ENCODE measurements around the gene HDHD5. TPM values are rescaled to one million over a fixed set of nuclear protein-coding genes. Genes with fewer than 3 reads are reported as not detected.

HDHD5 gene
- total RNA-seq, 2 experiments from 2014 or later: 56.3 to 57.4 TPM

DNA sequence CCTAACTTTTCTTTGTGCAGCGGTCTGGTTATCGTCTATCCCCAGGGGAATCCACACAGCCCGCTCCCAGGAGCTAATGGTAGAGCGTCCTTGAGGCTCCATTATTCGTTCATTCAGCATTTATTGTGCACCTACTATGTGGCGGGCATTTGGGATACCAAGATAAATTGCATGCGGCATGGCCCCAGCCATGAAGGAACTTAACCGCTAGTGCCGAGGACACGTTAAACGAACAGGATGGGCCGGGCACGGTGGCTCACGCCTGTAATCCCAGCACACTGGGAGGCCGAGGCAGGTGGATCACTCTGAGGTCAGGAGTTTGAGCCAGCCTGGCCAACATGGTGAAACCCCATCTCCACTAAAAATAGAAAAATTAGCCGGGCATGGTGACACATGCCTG, 49.1 kb downstream of the HDHD5 start:
- ChIA-PET POLR2A (no interaction called here), CTCF (no interaction called here)

DNA sequence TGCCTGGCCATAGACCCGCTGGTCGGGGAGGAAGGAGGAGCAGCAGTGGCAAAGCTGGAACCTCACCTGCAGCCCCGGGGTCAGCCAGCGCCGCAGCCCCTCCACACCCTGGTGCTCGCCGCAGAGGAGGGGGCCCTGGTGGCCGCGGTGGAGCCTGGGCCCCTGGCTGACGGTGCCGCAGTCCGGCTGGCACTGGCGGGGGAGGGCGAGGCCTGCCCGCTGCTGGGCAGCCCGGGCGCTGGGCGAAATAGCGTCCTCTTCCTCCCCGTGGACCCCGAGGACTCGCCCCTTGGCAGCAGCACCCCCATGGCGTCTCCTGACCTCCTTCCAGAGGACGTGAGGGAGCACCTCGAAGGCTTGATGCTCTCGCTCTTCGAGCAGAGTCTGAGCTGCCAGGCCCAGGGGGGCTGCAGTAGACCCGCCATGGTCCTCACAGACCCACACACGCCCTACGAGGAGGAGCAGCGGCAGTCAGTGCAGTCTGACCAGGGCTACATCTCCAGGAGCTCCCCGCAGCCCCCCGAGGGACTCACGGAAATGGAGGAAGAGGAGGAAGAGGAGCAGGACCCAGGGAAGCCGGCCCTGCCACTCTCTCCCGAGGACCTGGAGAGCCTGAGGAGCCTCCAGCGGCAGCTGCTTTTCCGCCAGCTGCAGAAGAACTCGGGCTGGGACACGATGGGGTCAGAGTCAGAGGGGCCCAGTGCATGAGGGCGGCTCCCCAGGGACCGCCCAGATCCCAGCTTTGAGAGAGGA, 49.8 kb downstream of the HDHD5 start:
- ChIA-PET CTCF (interaction anchor here (0.9 kb wide), 1 partner anchor 63 kb away, joined by 3 read pairs; no protein-coding TSS in a partner anchor), POLR2A (no interaction called here)

DNA sequence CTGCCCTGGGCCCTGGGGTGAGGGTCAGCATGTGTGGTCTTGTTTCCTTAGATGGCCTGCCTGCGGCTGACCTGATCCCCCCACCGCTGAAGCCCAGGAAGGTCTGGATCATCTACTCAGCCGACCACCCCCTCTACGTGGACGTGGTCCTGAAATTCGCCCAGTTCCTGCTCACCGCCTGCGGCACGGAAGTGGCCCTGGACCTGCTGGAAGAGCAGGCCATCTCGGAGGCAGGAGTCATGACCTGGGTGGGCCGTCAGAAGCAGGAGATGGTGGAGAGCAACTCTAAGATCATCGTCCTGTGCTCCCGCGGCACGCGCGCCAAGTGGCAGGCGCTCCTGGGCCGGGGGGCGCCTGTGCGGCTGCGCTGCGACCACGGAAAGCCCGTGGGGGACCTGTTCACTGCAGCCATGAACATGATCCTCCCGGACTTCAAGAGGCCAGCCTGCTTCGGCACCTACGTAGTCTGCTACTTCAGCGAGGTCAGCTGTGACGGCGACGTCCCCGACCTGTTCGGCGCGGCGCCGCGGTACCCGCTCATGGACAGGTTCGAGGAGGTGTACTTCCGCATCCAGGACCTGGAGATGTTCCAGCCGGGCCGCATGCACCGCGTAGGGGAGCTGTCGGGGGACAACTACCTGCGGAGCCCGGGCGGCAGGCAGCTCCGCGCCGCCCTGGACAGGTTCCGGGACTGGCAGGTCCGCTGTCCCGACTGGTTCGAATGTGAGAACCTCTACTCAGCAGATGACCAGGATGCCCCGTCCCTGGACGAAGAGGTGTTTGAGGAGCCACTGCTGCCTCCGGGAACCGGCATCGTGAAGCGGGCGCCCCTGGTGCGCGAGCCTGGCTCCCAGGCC, 50.6 kb downstream of the HDHD5 start:
- POLR2A ChIA-PET: no interaction called here
- CTCF ChIA-PET: interaction anchor here (0.9 to 1.8 kb wide), 2 partner anchors 8 to 64 kb away, joined by 3 to 6 read pairs; no protein-coding TSS in a partner anchor

DNA sequence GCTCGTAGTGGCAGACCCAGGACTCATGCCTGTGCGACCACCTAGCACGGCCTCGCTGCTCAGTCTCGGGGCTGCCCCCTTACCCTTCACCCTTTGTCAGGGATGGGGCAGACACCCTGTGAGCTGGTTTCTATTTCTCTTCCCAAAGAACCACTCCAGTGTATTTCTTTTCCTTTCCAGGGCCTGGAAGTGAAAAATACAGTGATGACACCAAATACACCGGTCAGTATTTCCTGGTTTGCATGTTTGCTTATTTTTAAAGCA, 51.6 kb downstream of the HDHD5 start:
- CTCF ChIA-PET: interaction anchor here (1.8 kb wide), 1 partner anchor 9 kb away, joined by 6 read pairs; no protein-coding TSS in a partner anchor
- POLR2A ChIA-PET: interaction anchor here (1.4 kb wide), 1 partner anchor 20 kb away, joined by 3 read pairs; no protein-coding TSS in a partner anchor

DNA sequence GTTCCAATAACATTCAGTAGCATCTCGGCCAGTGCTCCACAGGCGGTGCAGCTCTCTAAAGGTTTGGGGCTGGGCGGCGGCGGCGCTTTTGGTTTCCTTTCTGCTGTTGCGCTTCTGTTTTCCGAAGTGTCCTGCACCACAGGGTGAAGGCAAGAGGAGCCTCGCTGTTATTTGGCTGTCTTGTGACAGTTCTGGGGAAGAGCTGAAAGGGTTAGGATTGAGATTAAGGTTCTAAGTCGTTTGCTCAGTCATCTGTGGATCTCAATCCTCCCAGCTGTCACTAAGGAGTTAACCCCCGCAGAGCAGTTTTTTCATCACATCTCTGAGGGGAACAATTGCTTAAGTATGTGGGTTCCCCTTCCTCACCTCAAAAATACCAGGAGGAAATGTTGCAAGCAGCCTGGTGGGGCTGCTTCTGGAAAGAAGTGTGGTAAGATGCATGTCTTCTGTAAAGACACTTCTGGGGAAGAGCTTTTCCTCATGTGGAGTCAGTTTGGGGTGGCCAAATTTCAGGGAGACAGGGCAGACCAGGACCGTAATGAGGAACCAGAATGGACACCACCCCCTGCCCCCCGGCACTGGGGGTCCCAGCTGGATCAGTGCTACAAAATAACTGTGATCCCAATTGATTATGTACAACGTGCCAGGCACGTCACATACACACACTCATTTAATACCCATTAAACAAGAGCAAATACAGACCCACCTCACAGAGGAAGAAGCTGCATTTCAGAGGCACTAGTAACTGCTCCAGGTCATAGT, 52.1 kb downstream of the HDHD5 start:
- POLR2A ChIA-PET: interaction anchor here (1.4 kb wide), 1 partner anchor 20 kb away, joined by 3 read pairs; no protein-coding TSS in a partner anchor
- CTCF ChIA-PET: interaction anchor here (0.6 to 1.8 kb wide), 4 partner anchors 10 to 732 kb away, joined by 3 to 6 read pairs (median 3); no protein-coding TSS in a partner anchor

DNA sequence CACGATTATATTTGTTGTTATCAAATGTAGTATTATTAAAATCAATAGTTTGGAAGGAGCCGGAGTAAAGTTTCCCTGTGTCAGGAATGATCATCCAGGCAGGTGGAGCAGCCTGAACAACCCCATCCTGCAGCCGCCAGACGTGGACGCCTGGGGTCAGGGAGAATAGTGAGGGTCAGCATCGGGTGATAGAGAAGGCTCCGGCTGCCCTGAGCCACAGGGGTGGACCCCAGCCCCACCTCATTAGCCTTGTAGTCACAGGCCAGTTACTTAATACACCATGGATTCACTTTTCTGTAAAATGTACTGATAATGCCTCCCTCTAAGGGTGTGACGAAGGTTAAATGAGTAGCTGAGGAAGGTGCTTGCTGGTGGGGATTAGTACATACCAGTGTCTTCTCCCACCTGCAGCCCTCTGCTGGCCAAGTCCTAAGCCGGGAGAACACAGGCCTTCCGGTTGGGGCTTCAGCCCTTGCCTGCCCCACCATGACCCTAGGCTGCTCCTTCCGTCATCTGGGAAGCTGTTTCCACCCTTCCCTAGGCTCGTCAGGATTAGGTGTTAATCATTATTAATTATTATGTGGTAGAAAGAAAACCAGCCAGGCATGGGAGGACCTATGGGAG, 52.8 kb downstream of the HDHD5 start:
- POLR2A ChIA-PET: interaction anchor here (0.5 to 1.4 kb wide), 2 partner anchors 19 to 51 kb away, joined by 3 read pairs; no protein-coding TSS in a partner anchor
- CTCF ChIA-PET: interaction anchor here (0.6 to 0.7 kb wide), 3 partner anchors 18 to 733 kb away, joined by 3 read pairs; no protein-coding TSS in a partner anchor

DNA sequence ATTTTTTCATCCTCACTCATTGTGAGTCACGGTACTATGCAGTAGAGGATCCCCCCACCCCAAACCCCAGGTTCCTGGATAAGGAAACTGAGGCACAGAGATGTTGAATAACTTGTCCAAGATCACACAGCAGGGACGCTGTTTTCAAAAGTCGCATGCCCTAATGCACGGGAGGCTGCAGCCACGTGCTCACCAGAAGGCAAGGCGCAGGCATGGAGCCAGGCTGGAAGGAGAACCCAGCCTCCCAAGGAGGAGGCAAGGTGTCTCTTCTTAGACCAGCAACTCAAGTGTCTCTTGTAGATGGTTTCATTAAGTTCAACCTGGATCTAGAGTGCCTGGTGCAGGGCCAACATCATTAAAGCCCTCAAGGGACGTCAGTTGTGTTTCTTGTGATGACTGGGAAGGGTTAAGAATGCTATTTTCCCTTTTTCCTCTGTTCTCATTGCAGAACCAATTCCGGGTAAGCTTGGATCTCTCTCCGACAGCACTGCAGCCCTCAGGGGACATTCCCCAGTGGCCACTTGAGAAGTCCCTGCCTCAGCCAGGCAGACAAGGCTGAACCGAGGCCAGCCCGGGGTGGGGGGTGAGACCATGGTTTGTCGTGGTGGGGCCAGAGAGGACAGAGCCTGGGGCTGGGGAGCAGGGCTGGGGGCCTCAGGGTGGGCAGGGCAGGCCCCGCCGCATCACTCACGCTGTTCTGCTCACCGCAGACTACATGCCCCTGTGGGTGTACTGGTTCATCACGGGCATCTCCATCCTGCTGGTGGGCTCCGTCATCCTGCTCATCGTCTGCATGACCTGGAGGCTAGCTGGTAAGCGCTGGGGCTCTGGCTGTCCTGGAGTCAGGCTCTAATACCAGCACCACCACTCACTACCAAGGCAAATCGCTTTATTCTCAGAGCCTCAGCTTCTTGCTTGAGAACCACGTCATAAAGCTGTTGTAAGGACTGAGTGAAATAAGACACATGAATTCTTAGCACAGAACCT, 53.6 kb downstream of the HDHD5 start:
- POLR2A ChIA-PET: interaction anchor here (0.5 kb wide), 1 partner anchor 51 kb away, joined by 3 read pairs; no protein-coding TSS in a partner anchor

DNA sequence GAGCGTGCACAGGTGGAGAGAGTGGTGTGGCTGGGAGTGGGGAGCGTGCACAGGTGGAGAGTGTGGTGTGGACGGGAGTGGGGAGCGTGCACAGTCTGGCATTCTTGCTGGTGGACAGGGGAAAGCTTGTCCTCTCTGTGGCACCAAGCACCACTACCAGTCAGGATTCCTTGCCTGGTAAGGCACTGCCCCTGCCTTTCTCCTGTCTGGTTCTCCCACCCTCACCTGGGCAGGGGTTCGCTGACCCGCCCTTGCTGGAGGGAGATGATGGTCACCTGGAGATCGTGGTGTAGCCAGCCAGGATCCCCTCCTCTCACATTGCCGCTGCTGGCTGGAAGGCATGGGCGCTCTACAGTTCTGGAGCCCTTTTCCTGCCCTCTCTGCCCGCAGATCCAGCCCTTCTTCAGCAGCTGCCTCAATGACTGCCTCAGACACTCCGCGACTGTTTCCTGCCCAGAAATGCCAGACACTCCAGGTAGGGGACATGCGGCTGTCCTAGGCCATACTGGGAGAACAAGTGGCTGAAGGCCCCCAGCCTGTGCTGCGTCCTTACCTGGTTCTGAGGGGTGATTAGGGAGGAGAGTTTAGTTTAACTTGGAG, 54.6 kb downstream of the HDHD5 start:
- ChIA-PET CTCF (no interaction called here), POLR2A (no interaction called here)

More for the DNA sequence above, 53.6 kb downstream of the HDHD5 start:
- CTCF ChIA-PET: no interaction called here

DNA sequence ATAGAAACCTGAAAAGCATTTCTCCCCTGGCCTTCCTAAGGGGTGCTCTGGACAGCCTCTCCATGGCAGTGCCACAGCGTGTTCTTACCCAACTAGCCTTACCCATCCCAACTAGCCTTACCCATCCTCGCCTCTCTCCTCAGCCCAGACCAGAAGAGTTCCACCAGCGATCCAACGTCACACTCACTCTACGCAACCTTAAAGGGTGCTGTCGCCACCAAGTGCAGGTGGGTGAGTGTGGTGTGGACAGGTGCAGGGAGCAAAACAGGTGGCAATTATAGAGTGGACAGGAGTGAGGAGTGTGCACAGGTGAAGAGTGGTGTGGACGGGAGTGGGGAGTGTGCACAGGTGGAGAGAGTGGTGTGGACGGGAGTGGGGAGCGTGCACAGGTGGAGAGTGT, 55.7 kb downstream of the HDHD5 start:
- POLR2A ChIA-PET: no interaction called here
- CTCF ChIA-PET: no interaction called here

DNA sequence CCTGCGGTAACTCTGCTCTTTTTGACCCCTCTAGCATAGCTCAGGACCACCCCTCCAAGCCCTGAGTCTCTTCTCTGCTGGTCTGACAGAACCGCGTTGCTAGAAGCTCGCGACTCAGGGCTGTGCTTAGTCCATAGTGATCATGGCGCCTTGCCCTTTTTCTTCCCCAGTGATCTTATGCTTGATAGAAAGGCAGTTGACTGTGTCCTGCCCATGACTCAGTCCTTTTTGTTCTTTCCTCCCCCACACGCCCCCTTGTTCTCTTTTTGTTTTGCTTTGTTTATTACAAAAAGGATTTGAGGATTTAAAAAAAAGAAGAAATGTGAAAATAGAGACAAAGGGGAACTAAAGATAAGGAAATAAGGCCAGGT, 56.8 kb downstream of the HDHD5 start:
- CTCF ChIA-PET: interaction anchor here (1.6 kb wide), 1 partner anchor 69 kb away, joined by 5 read pairs; no protein-coding TSS in a partner anchor
- POLR2A ChIA-PET: interaction anchor here (0.5 kb wide), 1 partner anchor 134 kb away, joined by 8 read pairs; no protein-coding TSS in a partner anchor

DNA sequence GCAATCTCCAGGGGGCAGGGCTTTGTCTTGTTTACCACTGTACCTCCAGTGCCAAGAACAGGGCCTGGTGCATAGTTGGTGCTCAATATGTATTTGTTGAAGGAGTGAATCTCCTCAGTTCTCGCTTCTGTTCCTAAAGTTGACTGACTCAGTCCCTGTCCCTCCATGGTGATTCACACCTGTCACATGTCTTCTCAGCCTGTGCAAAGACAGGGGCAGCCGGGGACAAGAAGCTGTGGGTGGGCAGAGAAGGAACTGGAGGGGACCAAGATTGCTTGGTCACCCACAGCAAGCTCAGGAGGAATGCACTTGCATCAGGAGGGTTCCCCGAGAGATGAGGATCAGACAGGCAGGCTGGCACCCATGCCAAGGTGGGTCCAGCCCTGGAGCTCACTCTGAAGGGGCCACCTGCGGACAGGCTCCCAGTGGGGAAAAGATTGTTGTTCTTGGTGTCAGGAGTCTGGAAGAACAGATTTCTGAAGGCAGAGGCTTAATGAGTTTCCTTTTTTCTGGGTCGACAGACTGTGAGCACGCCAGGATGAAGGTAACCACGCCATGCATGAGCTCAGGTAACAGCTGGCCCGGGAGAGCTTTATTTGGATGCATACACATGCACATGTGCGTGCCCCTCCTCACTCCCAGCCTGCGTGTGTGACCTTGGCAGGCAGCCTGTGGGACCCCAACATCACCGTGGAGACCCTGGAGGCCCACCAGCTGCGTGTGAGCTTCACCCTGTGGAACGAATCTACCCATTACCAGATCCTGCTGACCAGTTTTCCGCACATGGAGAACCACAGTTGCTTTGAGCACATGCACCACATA, 57.4 kb downstream of the HDHD5 start:
- ChIA-PET POLR2A (no interaction called here), CTCF (interaction anchor here (1.6 kb wide), 1 partner anchor 70 kb away, joined by 5 read pairs; no protein-coding TSS in a partner anchor)

DNA sequence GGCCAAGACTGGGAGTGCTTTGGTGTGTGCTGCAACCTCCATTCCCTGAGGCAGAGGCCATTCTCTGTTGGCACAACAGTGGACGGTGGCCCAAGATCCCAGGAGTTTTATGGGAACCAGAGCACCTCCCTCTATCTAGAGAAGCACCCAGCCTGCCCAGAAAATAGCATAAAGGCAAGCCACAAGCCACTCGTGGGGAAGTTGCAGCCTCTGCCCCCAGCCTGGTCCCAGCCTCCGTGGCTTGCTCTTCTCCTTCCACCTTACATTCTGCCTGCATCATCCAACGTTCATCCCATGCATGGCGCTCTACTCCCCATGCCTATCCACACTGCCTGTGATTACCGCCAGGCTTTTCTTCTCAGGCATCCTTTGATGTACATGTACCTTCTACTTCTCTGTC, 58.5 kb downstream of the HDHD5 start:
- CTCF ChIA-PET: no interaction called here
- POLR2A ChIA-PET: no interaction called here

DNA sequence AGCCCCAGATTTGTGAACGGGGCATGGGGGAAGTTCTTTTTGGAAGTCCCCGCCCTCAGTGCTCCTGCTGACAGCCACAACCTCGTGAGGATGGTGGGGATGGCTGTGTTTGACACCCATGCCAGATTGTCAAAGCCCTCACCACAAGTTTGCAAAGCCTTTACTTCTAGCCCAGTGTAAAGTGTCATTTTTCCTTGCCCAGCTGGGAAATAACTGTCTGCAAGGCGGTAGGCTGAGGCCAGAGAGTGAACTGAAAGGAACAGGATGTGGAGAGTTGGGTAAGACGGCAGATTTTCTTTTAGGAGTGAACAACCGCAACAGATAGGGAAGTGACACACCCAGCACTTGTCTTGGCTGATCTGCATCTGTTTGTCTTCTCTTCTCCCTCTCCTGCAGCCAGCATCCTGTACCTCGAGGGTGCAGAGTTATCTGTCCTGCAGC, 60.7 kb downstream of the HDHD5 start:
- POLR2A ChIA-PET: no interaction called here
- CTCF ChIA-PET: no interaction called here

DNA sequence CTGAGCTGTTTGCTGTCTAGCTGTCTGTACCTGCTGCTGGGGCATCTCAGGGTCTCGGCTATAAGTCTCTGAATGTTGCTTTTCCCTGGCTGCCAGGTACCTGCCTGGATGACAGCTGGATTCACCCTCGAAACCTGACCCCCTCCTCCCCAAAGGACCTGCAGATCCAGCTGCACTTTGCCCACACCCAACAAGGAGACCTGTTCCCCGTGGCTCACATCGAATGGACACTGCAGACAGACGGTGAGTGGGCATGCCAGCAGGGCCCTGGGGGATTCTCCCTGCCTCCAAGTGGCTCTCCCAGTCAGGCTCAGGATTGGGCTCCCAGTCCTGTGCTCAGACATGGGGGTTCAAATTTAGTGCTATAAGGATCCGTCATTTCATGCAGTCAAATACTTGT, 61.4 kb downstream of the HDHD5 start:
- ChIA-PET CTCF (no interaction called here), POLR2A (no interaction called here)

DNA sequence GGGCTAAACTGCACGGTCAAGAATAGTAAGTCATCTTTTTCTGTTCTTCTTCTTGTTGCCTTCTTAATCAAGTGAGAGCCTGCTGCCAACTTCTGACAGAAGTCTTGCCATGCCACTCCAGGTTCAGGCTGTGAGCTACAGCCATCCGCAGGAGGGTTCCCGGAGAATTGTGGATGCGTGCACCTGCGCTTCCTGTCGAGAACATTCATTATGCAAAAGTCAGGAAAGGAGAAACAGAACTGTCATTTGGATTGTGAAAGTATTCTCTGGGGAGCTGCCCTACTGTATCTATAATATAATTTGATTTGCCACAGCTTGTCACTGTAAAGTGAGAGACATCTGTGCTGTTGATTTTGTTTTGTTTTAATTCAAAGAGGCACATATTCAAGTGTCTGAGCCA, 62.0 kb downstream of the HDHD5 start:
- CTCF ChIA-PET: interaction anchor here (0.9 kb wide), 1 partner anchor 71 kb away, joined by 3 read pairs; no protein-coding TSS in a partner anchor
- POLR2A ChIA-PET: no interaction called here

DNA sequence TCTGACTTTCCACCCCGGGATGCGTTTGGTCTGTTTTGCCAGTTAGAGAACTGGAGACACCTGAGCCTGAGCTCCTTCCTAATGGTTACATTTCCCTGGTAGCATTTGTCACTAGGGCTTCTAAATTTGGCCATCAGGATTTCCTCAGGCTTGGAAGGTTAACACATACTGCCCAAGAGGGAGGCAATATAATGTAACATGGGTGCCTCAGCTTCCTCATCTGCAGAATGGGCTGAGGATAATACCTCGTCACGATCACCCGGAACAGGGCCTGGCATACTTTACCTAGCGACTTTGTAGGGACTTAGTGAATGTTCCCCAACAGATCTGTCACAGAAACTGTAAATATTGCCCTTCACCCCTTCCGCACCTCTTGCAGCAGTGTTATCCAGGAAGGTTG, 63.0 kb downstream of the HDHD5 start:
- ChIA-PET POLR2A (no interaction called here), CTCF (interaction anchor here (0.9 kb wide), 1 partner anchor 72 kb away, joined by 3 read pairs; no protein-coding TSS in a partner anchor)

DNA sequence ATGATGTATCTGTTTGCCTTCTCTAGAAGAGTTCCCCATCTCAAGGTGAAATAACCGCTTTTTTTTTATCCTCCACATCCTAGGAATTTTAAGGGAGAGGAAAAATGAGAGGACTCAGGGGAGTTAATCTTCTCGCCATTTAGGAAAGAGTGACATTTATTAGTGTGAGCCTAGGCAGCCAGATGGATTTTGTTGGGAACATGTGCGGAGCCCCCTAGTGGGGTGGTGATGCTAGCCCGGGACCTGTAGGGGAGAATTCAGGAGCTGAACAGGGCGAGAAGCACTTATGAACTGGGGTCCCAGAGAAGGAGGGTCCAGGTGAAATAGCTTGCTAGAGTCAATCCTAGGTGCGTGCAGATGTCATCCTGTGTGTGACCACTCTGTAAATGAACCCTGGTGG, 63.5 kb downstream of the HDHD5 start:
- ChIA-PET POLR2A (no interaction called here), CTCF (no interaction called here)

All from activated CD8-positive, alpha-beta memory T cell treated with anti-CD3 and anti-CD28 coated beads for 36 hours (primary cell).